Measurements from ENCODE around the gene MRPS27. TPM values are rescaled to one million over a fixed set of nuclear protein-coding genes. Genes with fewer than 3 reads are reported as not detected.

The MRPS27 gene
- total and polyA plus RNA-seq, 9 of the 15 experiments (the other 6 are each of a cell fraction or from before 2014, with no cell fraction given), result 73.6 to 144 (median 106) TPM

- DNase-seq (ENCODE audit: extremely low read depth in 1 of 4, low spot score in 3 of 4) (no peak), FAIRE-seq (no peak), ATAC-seq (no peak)
- Histone ChIP-seq H3K79me2 (ENCODE audit: control insufficient read depth, insufficient read depth, low read length) (no peaks in the 10 kb centered on the region), H3K4me3 (no peak overlapping the region), H3K27ac (ENCODE audit: extremely low read depth, low read depth, low read length) (no peak overlapping the region), H3K9me1 (ENCODE audit: control insufficient read depth, insufficient read depth, low read length) (no peaks in the 10 kb centered on the region), H3K4me2 (ENCODE audit: insufficient read depth, low read length) (no peak overlapping the region), H4K20me1 (replicated peaks; ENCODE audit: control insufficient read depth, insufficient read depth, low read length) (no peaks in the 10 kb centered on the region), H2AFZ (ENCODE audit: low read depth, low read length) (no peak overlapping the region), H3K9me3 (replicated peaks; ENCODE audit: control insufficient read depth, insufficient read depth, low read depth, low read length) (no peaks in the 10 kb centered on the region), H3K9ac (ENCODE audit: insufficient read depth in 1 of 2, low read depth in 2 of 2, low read length in 2 of 2) (no peak overlapping the region), H3K4me1 (replicated peaks in 1 of 2; ENCODE audit: control insufficient read depth in 2 of 2, insufficient read depth in 2 of 2, low read length in 2 of 2) (no peaks in the 10 kb centered on the region), H3K36me3 (ENCODE audit: control insufficient read depth, insufficient read depth, low read length) (peaks cover 18% of the 10 kb centered on the region; the same call in 2 of the 3 replicates), H3K27me3 (ENCODE audit: control insufficient read depth in 2 of 2, insufficient read depth in 2 of 2, low read length in 2 of 2) (no peaks in the 10 kb centered on the region)
- CTCF ChIA-PET (ENCODE audit: low intra/inter-chr PET ratio), result no interaction called here
- 92% methylated on average over 1 of the region's 1 CpG for WGBS (ENCODE audit: insufficient coverage, low coverage, missing lambda C conversion rate)
- POLR2A ChIA-PET, result no interaction called here
- intact Hi-C loops (cut with micrococcal nuclease) (no loop called here), in situ Hi-C loops (cut with MboI) (no loop called here)
- TF ChIP-seq CHAMP1 (IDR thresholded peaks at IDR 0.05) (no peak), THRB (CRISPR knock-in tag; conservative IDR thresholded peaks at IDR 0.05) (no peak), PPARD (CRISPR knock-in tag; IDR thresholded peaks at IDR 0.05) (no peak), WHSC1 (IDR thresholded peaks at IDR 0.05; ENCODE audit: low read length) (no peak), LCOR (CRISPR knock-in tag; IDR thresholded peaks at IDR 0.05) (no peak), THAP12 (CRISPR knock-in tag; IDR thresholded peaks at IDR 0.05) (no peak), STAT5B (CRISPR knock-in tag; IDR thresholded peaks at IDR 0.05) (no peak), USF1 (CRISPR knock-in tag; IDR thresholded peaks at IDR 0.05) (no peak), BACH1 (tag; IDR thresholded peaks at IDR 0.05) (no peak), ZBTB33 (CRISPR knock-in tag; IDR thresholded peaks at IDR 0.05) (no peak)
- BruUV-seq (replicated peaks), result no TSS peak
Measured at GRCh38 chr5:72352616-72353015, 32.6 kb upstream of the MRPS27 start.
